Activated CD4-positive, alpha-beta T cell treated with anti-CD3 and anti-CD28 coated beads, Interleukin-2, amount 10 ng/mL, durations not matched to agents 24 days and 14 days (primary cell): ENCODE results near the gene ATN1. TPM values are rescaled to one million over a fixed set of nuclear protein-coding genes. Genes with fewer than 3 reads are reported as not detected.
"Not testable (repeated sequence)": the region's sequence is repeated elsewhere in the genome, so short reads cannot be mapped to it uniquely, and the experiment has no call there.

Source experiments
- DNase-seq: peaks from one replicate; pipeline ENCODE4 v3.0.0; 2022
- H3K27ac Mint-ChIP-seq: one replicate; pipeline ENCODE4 v1.8.0; 2022; ENCODE audit warnings: mild to moderate bottlenecking, mixed read lengths
- H3K27me3 Mint-ChIP-seq: one replicate; pipeline ENCODE4 v1.8.0; 2022; ENCODE audit warnings: mixed read lengths
- H3K36me3 Mint-ChIP-seq: one replicate; pipeline ENCODE4 v1.8.0; 2022; ENCODE audit warnings: low read depth, mild to moderate bottlenecking, mixed read lengths
- H3K4me1 Mint-ChIP-seq: one replicate; pipeline ENCODE4 v1.8.0; 2021; ENCODE audit warnings: mixed read lengths
- H3K4me3 Mint-ChIP-seq: one replicate; pipeline ENCODE4 v1.8.0; 2022; ENCODE audit warnings: mild to moderate bottlenecking, moderate library complexity, mixed read lengths
- H3K9me3 Mint-ChIP-seq: one replicate; pipeline ENCODE4 v1.8.0; 2021; ENCODE audit warnings: mixed read lengths
- intact Hi-C: fragments of 100-400 bp; cut with micrococcal nuclease; formaldehyde crosslinking; loops from one replicate; pipeline ENCODE4 v1.15.1; 2023
- total RNA-seq: library from RNA; stranded (reverse); gene quantifications from 2 replicates; pipeline ENCODE4 v1.2.3, GENCODE V29; 2022

ATN1 gene
- 61.6 and 66.8 TPM in 2 replicates for total RNA-seq

GRCh38 chr12:6927379-6928021, at the start of gene ATN1:
ATN1 (plus strand) TSS chr12:6927959; CDS start chr12:6934002, 6,043 bp downstream.
- H3K4me3 Mint-ChIP-seq = peak within 1 kb of the TSS; percentile 97
- H3K4me1 Mint-ChIP-seq = peaks cover 56% of the 10 kb centered on the region
- peaks cover 28% of the 10 kb centered on the region for H3K36me3 Mint-ChIP-seq
- H3K27me3 Mint-ChIP-seq = no peaks in the 10 kb centered on the region
- DNase-seq = peak; percentile 87
- peak within 1 kb of the TSS; percentile 97 for H3K27ac Mint-ChIP-seq
- no peaks in the 10 kb centered on the region for H3K9me3 Mint-ChIP-seq
- intact Hi-C loops = no loop called here

- H3K27ac Mint-ChIP-seq, H3K27me3 Mint-ChIP-seq, intact Hi-C loops, H3K9me3 Mint-ChIP-seq, DNase-seq, H3K4me1 Mint-ChIP-seq, H3K4me3 Mint-ChIP-seq: not testable (repeated sequence)
- H3K36me3 Mint-ChIP-seq = peaks cover 29% of the 10 kb centered on the region
These were observed 47.9 kb upstream of the ATN1 start for GRCh38 chr12:6879824-6880223.

GRCh38 chr12:6883252-6883651, 44.5 kb upstream of the ATN1 start:
- Mint-ChIP-seq H3K9me3 (no peaks in the 10 kb centered on the region), H3K27me3 (no peaks in the 10 kb centered on the region), H3K4me3 (no peak overlapping the region), H3K4me1 (peaks cover under 1% of the 10 kb centered on the region), H3K36me3 (peaks cover 21% of the 10 kb centered on the region), H3K27ac (no peak overlapping the region)
- intact Hi-C loops = no loop called here
- no peak for DNase-seq

GRCh38 chr12:6883683-6884082, 44.1 kb upstream of the ATN1 start:
- peaks cover 3% of the 10 kb centered on the region for H3K4me1 Mint-ChIP-seq
- no peaks in the 10 kb centered on the region for H3K27me3 Mint-ChIP-seq
- no peaks in the 10 kb centered on the region for H3K9me3 Mint-ChIP-seq
- intact Hi-C loops = no loop called here
- peaks cover 24% of the 10 kb centered on the region for H3K36me3 Mint-ChIP-seq
- DNase-seq = no peak
- no peak overlapping the region for H3K4me3 Mint-ChIP-seq
- no peak overlapping the region for H3K27ac Mint-ChIP-seq

GRCh38 chr12:6884539-6884938, 43.2 kb upstream of the ATN1 start:
- peaks cover 22% of the 10 kb centered on the region for H3K36me3 Mint-ChIP-seq
- no peaks in the 10 kb centered on the region for H3K9me3 Mint-ChIP-seq
- no peak overlapping the region for H3K27ac Mint-ChIP-seq
- intact Hi-C loops = no loop called here
- peaks cover 3% of the 10 kb centered on the region for H3K4me1 Mint-ChIP-seq
- DNase-seq = no peak
- H3K27me3 Mint-ChIP-seq = no peaks in the 10 kb centered on the region
- H3K4me3 Mint-ChIP-seq = no peak overlapping the region

- H3K27me3 Mint-ChIP-seq, H3K4me3 Mint-ChIP-seq, H3K9me3 Mint-ChIP-seq, DNase-seq, intact Hi-C loops, H3K27ac Mint-ChIP-seq: not testable (repeated sequence)
- H3K4me1 Mint-ChIP-seq = peaks cover 11% of the 10 kb centered on the region
- peaks cover 27% of the 10 kb centered on the region for H3K36me3 Mint-ChIP-seq
These were observed 41.4 kb upstream of the ATN1 start for GRCh38 chr12:6886206-6886999.

GRCh38 chr12:6887460-6887859, 40.3 kb upstream of the ATN1 start:
- no peak overlapping the region for H3K27ac Mint-ChIP-seq
- no peaks in the 10 kb centered on the region for H3K9me3 Mint-ChIP-seq
- no peaks in the 10 kb centered on the region for H3K27me3 Mint-ChIP-seq
- peaks cover 19% of the 10 kb centered on the region for H3K4me1 Mint-ChIP-seq
- H3K4me3 Mint-ChIP-seq = no peak overlapping the region
- DNase-seq = no peak
- H3K36me3 Mint-ChIP-seq = peaks cover 23% of the 10 kb centered on the region
- intact Hi-C loops = no loop called here

GRCh38 chr12:6888360-6888759, 39.4 kb upstream of the ATN1 start:
- DNase-seq = no peak
- H3K9me3 Mint-ChIP-seq = no peaks in the 10 kb centered on the region
- peak overlapping the region; percentile 36 for H3K27ac Mint-ChIP-seq
- no peaks in the 10 kb centered on the region for H3K27me3 Mint-ChIP-seq
- peaks cover 20% of the 10 kb centered on the region for H3K36me3 Mint-ChIP-seq
- peaks cover 21% of the 10 kb centered on the region for H3K4me1 Mint-ChIP-seq
- intact Hi-C loops = no loop called here
- no peak overlapping the region for H3K4me3 Mint-ChIP-seq

GRCh38 chr12:6888794-6889193, 39.0 kb upstream of the ATN1 start:
- H3K27ac Mint-ChIP-seq, intact Hi-C loops, DNase-seq, H3K4me3 Mint-ChIP-seq, H3K27me3 Mint-ChIP-seq, H3K9me3 Mint-ChIP-seq: not testable (repeated sequence)
- peaks cover 20% of the 10 kb centered on the region for H3K36me3 Mint-ChIP-seq
- H3K4me1 Mint-ChIP-seq = peaks cover 21% of the 10 kb centered on the region

- H3K27me3 Mint-ChIP-seq, DNase-seq, H3K9me3 Mint-ChIP-seq: not testable (repeated sequence)
- peaks cover 21% of the 10 kb centered on the region for H3K4me1 Mint-ChIP-seq
- H3K27ac Mint-ChIP-seq = peak overlapping the region; percentile 97
- peaks cover 12% of the 10 kb centered on the region for H3K36me3 Mint-ChIP-seq
- intact Hi-C loops = loop anchor here (2.0 kb wide), 2 partner anchors 55 to 81 kb away; partner anchors contain the start of genes C12orf57, EMG1 and PHB2
- H3K4me3 Mint-ChIP-seq = peak overlapping the region; percentile 83
These were observed 37.8 kb upstream of the ATN1 start for GRCh38 chr12:6889775-6890573.

GRCh38 chr12:6890789-6891645, 36.7 kb upstream of the ATN1 start:
- Mint-ChIP-seq H3K27me3 (no peaks in the 10 kb centered on the region), H3K9me3 (no peaks in the 10 kb centered on the region), H3K4me3 (peak overlapping the region; percentile 83), H3K4me1 (peaks cover 21% of the 10 kb centered on the region), H3K27ac (peak overlapping the region; percentile 97), H3K36me3 (peaks cover 10% of the 10 kb centered on the region)
- intact Hi-C loops = loop anchor here (1.0 to 2.0 kb wide), 6 partner anchors 13 to 80 kb away; partner anchors contain the start of genes C12orf57, EMG1, ENO2 and LRRC23
- DNase-seq = peak; percentile 100

GRCh38 chr12:6891646-6892001, 36.1 kb upstream of the ATN1 start:
- Mint-ChIP-seq H3K27me3 (no peaks in the 10 kb centered on the region), H3K4me1 (peaks cover 21% of the 10 kb centered on the region), H3K4me3 (peak overlapping the region; percentile 83), H3K9me3 (no peaks in the 10 kb centered on the region), H3K27ac (peak overlapping the region; percentile 97), H3K36me3 (peaks cover 10% of the 10 kb centered on the region)
- intact Hi-C loops = loop anchor here (1.0 to 2.0 kb wide), 6 partner anchors 13 to 79 kb away; partner anchors contain the start of genes C12orf57, EMG1, ENO2 and LRRC23
- no peak for DNase-seq

GRCh38 chr12:6892683-6893082, 35.1 kb upstream of the ATN1 start:
- DNase-seq, H3K9me3 Mint-ChIP-seq, intact Hi-C loops, H3K36me3 Mint-ChIP-seq, H3K27me3 Mint-ChIP-seq: not testable (repeated sequence)
- Mint-ChIP-seq H3K4me3 (peak overlapping the region; percentile 83), H3K4me1 (peaks cover 21% of the 10 kb centered on the region), H3K27ac (peak overlapping the region; percentile 64)
